OCI-LY3 (cell line): ENCODE results near the gene CDHR3.

ENCODE experiments used
- EZH2phosphoT487 ChIP-seq: fragments of 200-600 bp; shearing (Covaris generic); IDR thresholded peaks from 2 replicates; pipeline ENCODE4 v1.6.1; 2018; ENCODE audit warnings: antibody characterized with exemption, mixed run types, low read depth
- TF ChIP-seq, protein P1 (sequence below): fragments of 200-600, 300-600 bp; sonication (generic); IDR thresholded peaks from 2 replicates; pipeline ENCODE4 v1.5.1; 2014; ENCODE audit warnings: antibody characterized with exemption, low read length, low read depth

DNA sequence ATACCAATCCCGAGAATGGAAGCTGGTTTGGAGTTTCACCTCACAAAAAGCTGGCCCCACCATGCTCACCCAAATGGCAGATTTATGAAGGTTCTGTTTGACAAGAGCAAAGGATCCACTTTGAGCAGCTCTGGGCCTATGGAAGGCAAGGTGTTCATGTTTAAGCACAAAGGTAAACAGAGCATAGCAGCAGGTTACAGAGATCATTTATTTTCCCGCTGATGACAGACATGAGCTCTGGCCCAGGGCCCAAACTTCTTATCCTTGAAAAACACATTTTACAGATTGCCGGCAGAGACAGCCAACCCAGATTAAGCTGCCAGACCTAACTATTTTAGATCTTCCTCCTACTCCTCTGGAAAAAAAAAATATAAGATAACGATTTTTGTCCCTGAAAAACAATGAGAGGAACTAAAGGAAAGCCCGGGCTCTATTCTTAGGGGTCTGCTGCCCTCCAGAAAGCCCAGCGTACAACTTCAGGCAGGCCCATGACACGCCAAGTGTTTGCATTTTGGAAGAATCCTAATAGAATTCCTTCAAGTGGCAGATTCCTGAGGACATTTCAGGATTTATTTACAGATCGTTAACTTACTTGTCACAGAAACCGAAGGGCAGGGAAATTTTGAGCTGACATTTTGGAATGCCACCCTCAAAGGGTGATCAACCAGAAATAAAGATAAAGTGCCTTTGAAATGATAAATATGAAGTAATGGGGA is 109.1 kb downstream of the CDHR3 start:
- TF ChIP-seq, protein P1, sequence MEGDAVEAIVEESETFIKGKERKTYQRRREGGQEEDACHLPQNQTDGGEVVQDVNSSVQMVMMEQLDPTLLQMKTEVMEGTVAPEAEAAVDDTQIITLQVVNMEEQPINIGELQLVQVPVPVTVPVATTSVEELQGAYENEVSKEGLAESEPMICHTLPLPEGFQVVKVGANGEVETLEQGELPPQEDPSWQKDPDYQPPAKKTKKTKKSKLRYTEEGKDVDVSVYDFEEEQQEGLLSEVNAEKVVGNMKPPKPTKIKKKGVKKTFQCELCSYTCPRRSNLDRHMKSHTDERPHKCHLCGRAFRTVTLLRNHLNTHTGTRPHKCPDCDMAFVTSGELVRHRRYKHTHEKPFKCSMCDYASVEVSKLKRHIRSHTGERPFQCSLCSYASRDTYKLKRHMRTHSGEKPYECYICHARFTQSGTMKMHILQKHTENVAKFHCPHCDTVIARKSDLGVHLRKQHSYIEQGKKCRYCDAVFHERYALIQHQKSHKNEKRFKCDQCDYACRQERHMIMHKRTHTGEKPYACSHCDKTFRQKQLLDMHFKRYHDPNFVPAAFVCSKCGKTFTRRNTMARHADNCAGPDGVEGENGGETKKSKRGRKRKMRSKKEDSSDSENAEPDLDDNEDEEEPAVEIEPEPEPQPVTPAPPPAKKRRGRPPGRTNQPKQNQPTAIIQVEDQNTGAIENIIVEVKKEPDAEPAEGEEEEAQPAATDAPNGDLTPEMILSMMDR = no peak
- no peak for TF ChIP-seq EZH2phosphoT487
